ENCODE measurements around the gene INAFM1.
A peak's percentile ranks its signal among the peaks of the same experiment; 100 is the strongest.

- TF ChIP-seq CTCF (IDR thresholded peaks at IDR 0.05) = peak; percentile 83 to 98 (median 92)
- TF ChIP-seq POLR2A (IDR thresholded peaks at IDR 0.05) = no peak
These were observed 9.7 kb downstream of the INAFM1 start for GRCh38 chr19:47284324-47284899.

All from Peyer's patch (tissue), 4 donors.